Kasumi-1 (cell line): ENCODE data around the gene ERC2.

Source experiments
- DNase-seq, 2 experiments: peaks; one replicate each; lab custom pipeline; 2025; lab: John Stamatoyannopoulos, UW

ERC2 gene

DNA sequence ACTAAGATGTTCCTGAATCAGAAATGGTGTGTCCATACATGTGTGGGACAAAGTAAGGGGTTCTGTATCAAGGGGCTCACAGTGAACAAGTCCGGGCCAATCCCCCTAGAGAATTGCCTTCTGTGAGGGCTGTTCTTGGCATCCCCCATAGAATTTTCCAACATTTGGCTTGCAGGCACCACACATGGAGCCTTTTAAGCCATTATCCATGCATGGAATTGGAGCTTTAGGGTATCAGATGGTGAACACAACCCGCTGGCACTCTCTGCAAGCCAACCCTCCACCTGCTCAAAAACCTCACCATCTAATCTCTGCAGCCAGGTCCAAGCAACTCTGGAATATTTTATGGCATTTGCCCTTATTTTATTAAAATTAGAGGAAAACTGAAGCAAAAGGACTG is 278.7 kb downstream of the ERC2 start:
- no peak for DNase-seq

DNA sequence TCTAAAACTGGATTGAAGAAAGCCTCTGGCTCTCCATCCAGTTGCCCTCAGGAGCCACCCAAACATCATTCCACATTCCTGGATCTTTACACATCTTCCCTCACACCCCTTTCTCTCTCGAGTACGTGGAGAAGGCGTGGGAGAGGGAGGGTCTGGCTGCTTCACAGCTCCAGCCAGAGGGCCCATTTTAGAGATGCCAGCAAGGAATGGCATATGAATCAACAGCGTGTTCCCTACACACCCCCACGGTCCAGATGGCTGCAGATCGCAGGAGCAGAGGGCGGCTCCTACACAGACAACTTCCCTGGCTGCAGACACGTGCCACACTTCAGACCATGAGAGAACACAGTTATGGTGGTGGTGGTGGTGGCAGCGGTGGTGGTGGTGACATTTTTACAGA is 280.1 kb downstream of the ERC2 start:
- DNase-seq, result no peak

DNA sequence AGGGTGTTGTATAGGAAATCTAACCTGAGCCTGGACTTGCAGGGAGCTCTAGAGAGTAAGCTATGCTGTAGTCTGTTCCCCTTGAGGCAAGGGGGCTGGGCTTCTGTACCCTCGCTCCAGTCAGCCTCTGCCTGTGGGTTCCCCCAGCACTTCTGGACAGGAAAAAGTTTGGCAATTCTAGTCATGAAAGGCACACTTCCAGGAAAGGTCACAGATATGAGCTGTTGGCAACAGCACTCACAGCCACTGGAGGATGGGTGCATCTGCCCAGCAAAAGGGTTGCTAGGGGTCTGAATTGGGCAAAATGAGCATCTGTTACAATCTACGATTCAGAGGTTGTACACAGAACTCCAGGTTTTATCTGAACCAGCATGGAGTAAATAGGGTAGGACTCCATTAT is 281.2 kb downstream of the ERC2 start:
- no peak for DNase-seq

DNA sequence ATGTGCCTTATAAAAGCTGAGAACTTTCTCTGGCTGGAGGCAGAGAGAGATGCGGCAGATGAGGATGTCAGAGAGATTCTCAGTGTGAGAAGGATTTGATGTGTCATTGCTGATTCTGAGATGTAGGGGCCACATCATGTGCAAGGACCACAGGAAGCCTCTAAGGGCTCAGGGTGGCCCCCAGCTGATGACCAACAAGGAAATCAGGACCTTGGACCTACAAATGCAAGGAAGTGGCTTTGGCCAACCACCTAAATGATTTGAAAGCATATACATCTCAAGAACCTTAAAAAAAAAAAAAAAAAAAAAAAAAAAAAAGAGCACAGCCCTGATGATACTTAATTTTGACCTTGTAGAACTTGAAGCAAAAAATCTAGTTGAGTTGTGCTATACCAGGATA is 282.4 kb downstream of the ERC2 start:
- DNase-seq, result no peak

DNA sequence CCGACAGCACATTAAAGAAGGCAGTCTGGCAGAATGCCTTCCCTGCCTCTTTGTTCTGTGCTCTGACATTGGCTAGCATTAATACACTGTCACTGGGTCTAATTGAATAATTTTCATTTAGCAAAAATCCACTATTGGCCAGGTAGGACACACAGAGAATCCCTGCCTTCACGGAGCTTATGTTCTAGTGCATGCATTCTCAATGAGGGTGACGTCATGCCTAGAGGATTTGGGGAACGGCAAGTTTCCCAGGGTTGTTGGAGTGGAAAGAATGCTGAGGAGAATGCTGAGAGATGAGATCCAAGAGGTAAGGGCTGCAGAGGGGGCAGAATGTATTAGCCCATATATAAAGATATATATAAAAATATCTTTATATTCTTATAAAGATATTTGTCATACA is 284.7 kb downstream of the ERC2 start:
- DNase-seq, result no peak

DNA sequence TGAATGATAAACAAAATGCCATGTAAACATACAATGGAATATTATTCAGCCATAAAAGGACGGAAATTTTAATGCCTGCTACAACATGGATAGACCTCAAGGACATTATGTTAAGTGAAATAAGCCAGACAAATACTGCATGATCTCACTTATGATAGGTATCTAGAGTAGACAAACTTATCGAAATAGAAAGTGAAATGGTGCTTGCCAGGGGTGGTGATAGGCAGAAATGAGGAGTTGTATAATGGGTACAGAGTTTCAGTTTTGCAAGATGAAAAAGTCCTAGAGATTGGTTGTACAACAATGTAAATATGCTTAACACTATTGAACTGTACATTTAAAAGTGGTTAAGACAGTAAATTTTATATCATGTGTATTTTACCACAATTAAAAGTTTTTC is 287.8 kb downstream of the ERC2 start:
- DNase-seq, result no peak

DNA sequence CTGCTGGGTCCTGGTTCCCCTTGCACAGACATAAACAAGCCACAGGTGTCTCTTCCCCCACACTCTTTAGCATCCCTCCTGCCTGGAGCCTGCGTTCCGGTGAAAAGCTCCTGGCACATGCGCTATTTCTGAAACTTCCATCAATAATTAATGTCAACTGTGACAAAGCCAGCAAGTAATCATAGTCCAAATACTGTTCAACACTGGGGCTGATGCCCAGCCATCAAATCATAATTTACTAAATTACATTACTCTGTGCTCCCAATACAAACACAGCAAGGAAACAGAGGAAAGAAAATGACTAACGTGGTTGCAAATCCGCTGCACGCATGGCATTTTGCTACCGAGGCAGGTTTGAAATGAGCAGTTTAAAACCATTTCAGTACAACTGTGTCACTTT is 294.7 kb downstream of the ERC2 start:
- no peak for DNase-seq

DNA sequence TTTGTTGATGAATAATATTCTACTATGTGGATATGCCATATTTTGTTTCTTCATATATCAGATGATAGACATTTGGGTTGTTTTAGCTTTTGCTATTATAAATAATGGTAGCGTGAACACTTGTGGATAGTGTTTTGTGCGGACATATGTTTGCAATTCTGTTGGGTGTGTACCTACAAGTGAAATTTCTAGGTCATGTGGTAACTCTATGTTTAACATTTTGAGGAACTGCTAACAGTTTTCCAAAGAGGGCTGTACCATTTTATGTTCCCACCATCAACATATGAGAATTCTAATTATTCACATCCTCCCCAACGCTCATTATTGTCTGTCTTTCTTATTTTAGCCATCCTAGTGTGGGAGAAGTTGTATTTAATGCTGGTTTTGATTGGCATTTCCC is 303.8 kb downstream of the ERC2 start:
- no peak for DNase-seq

DNA sequence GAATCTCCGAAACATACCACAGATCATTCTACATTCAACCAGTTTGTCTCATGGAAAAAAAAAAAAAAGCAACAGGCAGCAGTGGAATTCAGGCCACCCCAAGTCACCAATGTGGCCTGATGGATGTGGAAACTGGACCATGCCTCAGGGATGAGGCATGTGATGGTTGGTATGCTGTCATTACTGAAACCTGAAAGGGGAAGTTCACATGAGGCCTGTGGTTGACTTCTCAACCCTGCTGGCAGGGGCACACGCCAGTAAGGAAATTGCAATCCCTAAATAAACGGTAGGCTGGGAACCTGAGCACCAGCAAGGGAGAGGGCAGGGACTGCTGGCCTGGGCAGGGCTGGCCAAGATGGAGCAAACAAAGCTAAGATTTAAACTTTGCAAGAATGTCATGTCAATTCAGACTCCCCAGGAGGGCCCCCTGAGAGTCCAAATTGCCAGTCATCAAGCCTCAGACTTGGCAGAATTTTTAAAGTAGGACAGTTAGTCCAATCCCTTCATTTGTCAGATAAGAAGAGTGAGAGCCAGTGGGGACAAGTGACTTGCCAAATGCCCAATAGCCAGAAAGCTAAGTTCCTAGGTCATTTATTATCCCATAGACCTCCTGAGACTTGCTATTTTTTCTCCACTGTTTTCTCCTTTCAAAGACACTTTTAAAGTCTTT is 310.4 kb downstream of the ERC2 start:
- peak; percentile 78 to 86 for DNase-seq

DNA sequence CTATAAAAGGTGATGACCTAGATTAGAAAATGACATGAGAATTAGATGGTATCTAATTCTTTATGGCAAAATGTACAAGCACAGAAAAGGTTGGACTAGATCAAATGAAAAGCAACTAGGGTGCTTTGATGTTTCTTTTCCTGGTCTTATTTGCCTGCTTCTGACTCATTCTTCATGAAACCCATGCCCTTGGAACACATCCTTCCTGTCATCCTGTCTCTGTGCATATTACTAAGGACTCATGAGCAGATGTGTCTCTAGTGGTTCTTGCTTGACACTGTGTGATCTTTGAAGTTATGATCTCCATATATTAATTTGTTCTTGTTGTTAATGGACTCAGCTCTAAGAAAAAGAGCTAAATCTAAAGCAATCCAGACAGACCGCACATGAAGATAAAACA is 314.0 kb downstream of the ERC2 start:
- peak; percentile 51 to 56 for DNase-seq

DNA sequence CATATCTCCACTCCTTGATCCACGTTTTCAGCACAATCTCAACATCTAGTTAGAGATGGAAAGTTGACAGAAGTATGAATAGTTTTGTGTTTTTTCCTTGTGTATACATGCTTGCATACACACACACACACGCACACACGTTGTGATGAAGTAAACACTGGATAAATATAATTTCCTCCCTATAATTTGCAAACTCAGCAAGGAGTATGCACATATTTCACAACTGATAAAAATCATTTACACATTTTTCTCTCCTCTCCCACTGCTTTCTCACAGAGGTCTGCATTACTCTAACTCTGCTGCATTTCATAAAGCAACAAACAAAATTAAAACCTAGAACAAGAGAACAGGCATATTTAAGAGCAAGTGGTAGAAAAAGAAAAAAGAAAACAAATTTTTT is 320.9 kb downstream of the ERC2 start:
- DNase-seq, result no peak

DNA sequence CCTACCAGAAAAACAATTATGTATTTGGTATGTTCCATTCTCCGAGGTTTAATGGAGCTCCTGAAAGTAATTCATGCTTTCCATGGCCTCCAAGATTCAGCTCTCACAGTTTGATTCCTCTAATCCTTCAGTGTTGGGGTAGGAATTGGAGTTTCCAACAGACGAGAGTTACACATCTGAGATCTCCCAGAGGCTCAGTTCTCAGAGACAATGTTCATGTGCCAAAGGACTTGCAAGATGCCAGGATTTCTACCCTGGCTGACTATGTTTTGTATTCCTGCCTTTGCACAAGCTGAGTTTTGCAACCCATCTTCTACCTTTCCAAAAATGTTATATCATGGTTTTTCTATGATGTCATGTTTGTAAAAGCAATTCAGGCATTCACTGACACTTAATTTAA is 322.9 kb downstream of the ERC2 start:
- no peak for DNase-seq

DNA sequence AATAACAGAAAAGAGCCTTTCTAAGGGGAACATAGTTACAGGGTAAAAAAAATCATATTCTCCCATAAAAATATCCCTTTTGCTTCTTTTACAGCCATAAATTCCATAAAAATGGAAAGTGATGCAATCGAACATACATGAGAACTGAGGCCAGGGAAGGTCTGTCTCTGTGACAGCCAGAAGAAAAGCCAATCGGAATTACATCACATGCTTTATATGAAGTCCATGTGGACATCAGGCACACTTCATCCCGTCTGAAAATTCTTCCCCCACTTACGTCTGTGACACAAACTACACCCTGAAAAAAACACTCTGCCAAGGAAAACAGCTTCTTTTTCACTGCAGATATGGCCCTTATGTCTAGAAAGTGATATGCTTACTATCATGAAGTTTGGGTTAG is 323.5 kb downstream of the ERC2 start:
- DNase-seq, result no peak

DNA sequence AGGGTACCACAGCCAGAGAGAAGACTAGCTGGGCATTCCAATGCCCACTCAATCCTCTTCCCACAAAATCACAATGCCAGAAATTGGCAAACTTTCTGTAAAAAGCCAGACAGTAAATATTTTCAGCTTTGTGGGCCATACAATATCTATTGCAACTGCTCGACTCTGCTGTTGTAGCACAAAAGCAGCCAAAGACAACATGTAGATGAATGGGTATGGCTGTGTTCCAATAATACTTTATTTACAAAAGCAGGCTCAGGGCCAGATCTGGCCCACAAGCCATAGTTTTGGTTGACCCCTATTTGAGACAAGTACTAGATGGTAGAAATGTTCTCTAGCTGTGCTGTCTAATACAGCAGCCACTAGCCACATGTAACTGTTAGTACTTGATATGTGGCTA is 330.9 kb downstream of the ERC2 start:
- DNase-seq, result no peak

DNA sequence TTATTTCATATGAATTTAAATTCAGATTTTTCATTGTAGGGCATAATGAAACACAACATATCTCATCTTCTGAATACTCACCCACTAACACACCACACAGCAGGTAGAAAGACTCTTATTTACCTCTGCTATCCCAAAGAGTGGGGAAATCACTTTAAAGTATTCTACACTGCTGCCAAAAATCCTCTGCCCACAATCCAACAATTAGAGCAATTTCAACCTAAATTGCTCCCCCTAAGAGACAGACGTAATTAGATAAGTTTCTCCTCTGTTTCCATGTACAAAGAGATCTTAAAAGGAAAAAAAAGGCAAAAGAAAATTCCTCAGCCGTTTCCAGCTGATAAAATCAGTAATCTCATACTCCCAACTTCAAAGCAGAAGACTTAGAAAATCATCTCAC is 331.8 kb downstream of the ERC2 start:
- no peak for DNase-seq

DNA sequence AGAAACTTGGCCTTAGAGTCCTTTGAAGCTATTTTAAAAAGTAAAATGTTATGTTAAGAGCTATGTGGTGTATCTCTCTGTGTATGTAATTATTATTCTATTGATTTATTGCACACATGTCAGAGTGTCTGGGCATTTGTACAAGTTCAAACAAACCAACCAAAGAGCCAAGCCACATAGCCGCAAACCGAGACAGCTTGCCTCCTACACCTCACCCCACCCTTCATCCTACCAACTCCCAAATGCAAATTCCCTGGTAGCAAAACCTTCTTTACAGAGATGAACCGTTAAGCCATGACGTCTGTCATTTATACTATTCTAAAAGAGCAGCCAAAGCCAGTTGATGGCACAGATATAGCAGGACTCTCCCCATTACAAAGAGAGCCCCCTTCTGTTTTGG is 332.3 kb downstream of the ERC2 start:
- DNase-seq, result no peak

DNA sequence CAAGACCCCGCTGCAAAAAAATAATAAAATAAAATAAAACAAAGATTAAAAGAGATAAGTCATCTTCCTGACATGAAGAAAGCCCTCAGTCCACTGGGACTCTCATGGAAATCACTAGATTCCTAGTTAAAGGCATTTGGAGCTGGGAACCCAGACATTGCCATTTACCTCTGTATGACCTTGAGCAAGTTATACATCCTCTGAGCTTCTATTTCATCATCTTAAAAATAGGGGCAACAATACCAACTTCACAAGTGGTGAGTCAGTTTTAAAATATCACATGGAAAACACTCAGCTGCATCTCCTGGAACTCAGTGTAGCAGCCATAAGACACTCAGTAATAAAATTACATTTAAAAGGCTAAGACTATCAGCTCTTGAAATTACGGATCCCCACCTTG is 334.8 kb downstream of the ERC2 start:
- no peak for DNase-seq

DNA sequence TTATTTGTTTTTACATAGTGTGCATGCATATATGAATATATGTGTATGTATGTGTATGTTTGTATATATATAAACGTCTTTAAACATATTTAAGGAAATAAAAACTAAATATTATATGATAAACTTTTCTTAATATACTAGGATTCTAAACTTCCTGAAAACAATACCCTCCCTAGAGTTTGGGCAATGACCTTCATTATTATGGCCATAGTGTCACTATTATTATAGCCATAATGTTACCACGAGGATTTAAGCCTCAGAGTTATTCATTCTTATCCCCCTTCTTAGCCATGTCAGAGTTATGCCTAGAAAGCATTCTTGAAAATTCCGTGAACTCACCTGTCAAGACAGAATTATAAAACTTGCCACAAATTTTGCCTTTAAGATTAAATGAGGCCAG is 335.5 kb downstream of the ERC2 start:
- DNase-seq, result no peak

DNA sequence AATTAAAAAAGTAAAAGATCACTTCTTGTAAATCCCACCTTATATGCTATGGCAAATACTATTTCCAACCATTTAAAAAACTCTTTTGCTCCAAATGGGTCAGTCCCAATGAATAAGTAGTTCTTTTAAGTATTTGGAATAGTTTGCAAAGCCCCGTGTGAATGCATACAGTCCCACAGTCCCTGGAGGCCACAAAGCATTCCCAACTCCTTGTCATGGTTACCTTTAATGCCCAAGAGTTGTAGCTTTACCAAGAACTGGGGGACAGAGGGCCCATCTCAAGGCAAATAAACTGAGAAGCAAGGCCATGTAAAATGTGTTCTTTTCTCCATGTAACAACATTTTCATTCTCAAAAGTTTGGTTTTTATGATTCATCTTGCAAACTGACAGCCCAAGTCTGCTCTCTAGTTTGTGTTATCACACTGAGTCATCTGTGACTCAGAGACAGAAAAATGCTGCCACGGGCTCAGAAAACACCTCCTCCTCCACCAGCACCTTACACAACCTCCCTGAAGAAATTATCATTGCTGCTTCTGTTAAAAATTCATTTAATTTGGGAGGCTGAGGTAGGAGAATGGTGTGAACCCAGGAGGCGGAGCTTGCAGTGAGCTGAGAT is 336.2 kb downstream of the ERC2 start:
- DNase-seq, result peak in 1 of 2 experiments; percentile 16

DNA sequence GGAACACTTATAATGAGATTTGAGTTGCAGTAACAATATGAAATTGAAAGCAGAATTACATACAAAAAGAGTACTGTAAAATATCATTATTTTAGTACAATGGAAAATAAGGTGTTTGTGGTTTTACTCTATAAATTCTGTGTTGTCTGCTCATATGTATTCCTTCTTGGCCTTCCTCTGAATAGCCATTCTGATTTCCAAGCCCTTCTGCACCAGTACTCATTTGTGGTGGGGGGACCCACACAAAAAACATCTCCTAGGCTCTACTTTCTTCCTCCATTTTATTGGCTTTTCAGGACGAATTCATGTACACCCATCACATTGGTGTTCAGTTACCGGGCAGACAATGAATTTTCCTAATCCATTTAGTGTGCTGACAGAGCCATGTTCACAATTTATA is 338.2 kb downstream of the ERC2 start:
- DNase-seq, result no peak

DNA sequence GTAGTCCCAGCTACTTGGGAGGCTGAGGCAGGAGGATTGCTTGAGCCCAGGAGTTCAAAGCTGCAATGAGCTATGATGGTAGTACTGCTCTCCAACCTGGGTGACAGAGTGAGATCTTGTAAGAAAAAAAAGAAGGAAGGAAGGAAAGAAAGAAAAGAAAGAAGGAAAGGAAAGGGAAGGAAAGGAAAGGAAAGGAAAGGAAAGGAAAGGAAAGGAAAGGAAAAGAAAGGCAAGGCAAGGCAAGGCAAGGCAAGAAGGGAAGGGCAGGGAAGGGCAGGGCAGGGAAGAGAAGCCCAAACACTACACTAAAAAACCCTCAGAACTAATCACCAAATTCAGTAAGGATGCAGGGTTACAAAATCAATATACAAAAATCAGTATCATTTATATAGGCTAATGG is 341.6 kb downstream of the ERC2 start:
- no peak for DNase-seq

DNA sequence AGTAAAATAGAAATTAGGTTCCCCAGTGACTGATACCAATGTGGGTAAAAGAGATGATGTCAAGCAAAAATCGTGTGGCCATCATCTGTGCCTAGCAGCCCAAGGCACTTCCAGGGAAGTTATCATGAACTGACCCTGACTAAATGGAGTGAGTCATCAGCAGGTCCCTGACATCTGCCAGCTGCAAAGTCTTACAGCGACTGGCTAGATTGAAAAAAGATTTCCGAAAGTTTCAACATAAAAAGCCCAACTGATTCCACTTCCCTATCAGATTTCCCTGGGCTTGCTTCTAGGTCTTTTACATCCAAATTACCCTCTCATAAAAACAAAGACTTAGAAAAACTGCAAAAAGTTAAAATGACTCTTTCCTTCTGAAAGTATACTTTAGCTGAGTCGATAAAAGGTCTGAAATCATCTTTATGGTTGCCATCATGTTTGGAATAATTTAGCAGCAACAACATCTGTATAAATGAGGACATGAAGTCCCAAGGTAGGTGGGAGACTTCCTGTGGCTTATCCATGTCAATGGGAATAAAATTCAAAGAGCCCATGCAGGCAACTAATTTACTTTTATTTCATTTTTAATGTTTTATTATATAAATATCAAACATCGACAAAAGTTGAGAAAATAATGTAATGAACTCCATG is 342.8 kb downstream of the ERC2 start:
- no peak for DNase-seq

DNA sequence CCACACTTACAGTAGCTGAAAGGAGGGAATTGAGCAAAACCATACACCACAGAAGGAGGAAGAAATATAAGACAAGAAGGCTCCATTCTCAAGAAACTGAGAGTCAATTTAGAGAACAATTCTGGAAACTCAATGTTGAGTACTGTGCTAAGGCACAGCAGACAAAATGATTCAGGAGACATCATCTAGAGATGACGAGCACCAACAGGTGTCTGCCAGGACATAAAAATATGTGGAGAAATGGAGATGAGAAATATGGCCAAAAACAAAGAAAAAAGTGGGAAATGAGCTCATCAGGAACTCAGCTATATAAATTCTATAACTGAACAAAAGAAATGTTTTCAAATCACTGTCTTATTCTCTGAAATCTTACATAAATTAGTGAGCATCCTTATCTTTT is 343.7 kb downstream of the ERC2 start:
- no peak for DNase-seq

DNA sequence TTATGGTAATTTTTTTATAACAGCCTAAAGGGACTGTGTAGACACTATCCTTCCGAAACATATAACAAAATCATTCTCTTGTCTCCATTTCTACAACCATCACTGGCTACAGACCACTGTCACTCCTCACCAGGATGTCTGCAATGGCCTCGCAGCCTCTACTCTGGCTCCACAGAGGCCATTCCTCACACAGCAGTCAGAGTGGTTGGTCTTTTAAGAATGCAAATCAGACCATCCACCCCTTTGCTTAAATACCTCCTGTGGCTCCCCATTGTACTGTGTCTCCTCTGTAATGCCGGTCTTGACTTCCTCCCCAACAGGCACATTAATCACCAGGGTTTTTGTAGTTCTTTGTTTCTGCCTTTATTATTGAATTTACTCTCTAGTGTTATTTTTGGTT is 344.8 kb downstream of the ERC2 start:
- DNase-seq, result no peak
